Glutamatergic neuron (in vitro differentiated cells): Measurements from ENCODE around the gene LPCAT1. TPM values are rescaled to one million over a fixed set of nuclear protein-coding genes. Genes with fewer than 3 reads are reported as not detected.

Experiments used
- DNase-seq: peaks from one replicate; pipeline ENCODE4 v3.0.0; 2022
- H3K27ac Mint-ChIP-seq: one replicate; pipeline ENCODE4 v1.8.0; 2020; ENCODE audit warnings: mild to moderate bottlenecking, mixed read lengths, inconsistent platforms; ENCODE audit not compliant: unreplicated experiment
- H3K27me3 Mint-ChIP-seq: one replicate; pipeline ENCODE4 v1.8.0; 2020; ENCODE audit warnings: mild to moderate bottlenecking, moderate library complexity, mixed read lengths, inconsistent platforms; ENCODE audit not compliant: unreplicated experiment
- H3K36me3 Mint-ChIP-seq: one replicate; pipeline ENCODE4 v1.8.0; 2020; ENCODE audit warnings: mild to moderate bottlenecking, mixed read lengths, inconsistent platforms; ENCODE audit not compliant: unreplicated experiment
- H3K4me1 Mint-ChIP-seq: one replicate; pipeline ENCODE4 v1.8.0; 2020; ENCODE audit warnings: mild to moderate bottlenecking, low read depth, mixed read lengths, inconsistent platforms; ENCODE audit not compliant: unreplicated experiment
- H3K4me3 Mint-ChIP-seq: one replicate; pipeline ENCODE4 v1.8.0; 2020; ENCODE audit warnings: mild to moderate bottlenecking, mixed read lengths, inconsistent platforms; ENCODE audit not compliant: unreplicated experiment
- H3K9me3 Mint-ChIP-seq: one replicate; pipeline ENCODE4 v1.8.0; 2020; ENCODE audit warnings: mild to moderate bottlenecking, moderate library complexity, mixed read lengths, inconsistent platforms; ENCODE audit not compliant: unreplicated experiment
- CTCF ChIP-seq: fragments of 200-600 bp; sonication (generic); IDR thresholded peaks from one replicate; pipeline ENCODE4 v1.5.0; 2021; ENCODE audit not compliant: partially characterized antibody, unreplicated experiment
- total RNA-seq: library from RNA; stranded (reverse); fragmentation: NEBNext Ultra II Directional; extraction: Animal tissue kit (Norgen Biotek cat#: 25700); gene quantifications from one replicate; pipeline ENCODE4 v1.2.1, GENCODE V29; 2021; ENCODE audit not compliant: unreplicated experiment

The LPCAT1 gene
- total RNA-seq, 1 donor from 2014 or later, result 113 TPM

GRCh38 chr5:1545805-1546355 lies 22.1 kb upstream of the LPCAT1 start:
- TF ChIP-seq CTCF, result no peak
- Mint-ChIP-seq H3K4me1 (peaks cover 4% of the 10 kb centered on the region), H3K4me3 (peak overlapping the region; percentile 4), H3K27ac (no peak overlapping the region), H3K9me3 (peaks cover 12% of the 10 kb centered on the region), H3K36me3 (no peaks in the 10 kb centered on the region), H3K27me3 (peaks cover 7% of the 10 kb centered on the region)
- no peak for DNase-seq

DNA sequence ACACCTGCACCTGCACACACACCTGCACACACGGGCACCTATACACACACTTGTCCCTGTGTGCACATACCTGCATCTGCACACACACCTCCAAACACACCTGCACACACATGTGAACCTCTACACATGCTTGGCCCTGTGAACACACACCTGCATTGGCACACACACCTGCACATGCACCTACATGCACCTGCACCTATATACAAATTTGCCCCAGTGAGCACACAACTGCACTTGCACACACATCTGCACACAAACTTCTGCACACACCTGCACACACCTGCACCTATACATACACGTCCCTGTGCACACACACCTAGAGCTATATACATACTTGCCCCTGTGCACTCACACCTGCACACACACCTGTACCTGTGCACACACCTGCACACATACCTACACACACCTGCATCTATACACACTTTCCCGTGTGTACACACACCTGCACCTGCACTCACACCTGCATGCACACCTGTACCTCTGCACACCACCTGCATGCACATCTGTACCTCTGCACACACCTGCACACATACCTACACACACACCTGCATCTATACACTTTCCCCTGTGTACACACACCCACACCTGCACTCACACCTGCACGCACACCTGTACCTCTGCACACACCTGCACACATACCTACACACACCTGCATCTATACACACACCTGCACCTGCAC lies 21.5 kb upstream of the LPCAT1 start:
- Mint-ChIP-seq H3K27ac (peak overlapping the region; percentile 64), H3K36me3 (no peaks in the 10 kb centered on the region), H3K4me1 (peaks cover 4% of the 10 kb centered on the region), H3K9me3 (peaks cover 15% of the 10 kb centered on the region), H3K4me3 (peak overlapping the region; percentile 4), H3K27me3 (peaks cover 11% of the 10 kb centered on the region)
- no peak for DNase-seq
- TF ChIP-seq CTCF, result no peak

GRCh38 chr5:1544294-1544961 lies 20.7 kb upstream of the LPCAT1 start:
- DNase-seq, result no peak
- TF ChIP-seq CTCF, result no peak
- H3K4me1 Mint-ChIP-seq, result peaks cover 4% of the 10 kb centered on the region
- H3K27me3 Mint-ChIP-seq, result peaks cover 12% of the 10 kb centered on the region
- no peaks in the 10 kb centered on the region for H3K36me3 Mint-ChIP-seq
- peaks cover 15% of the 10 kb centered on the region for H3K9me3 Mint-ChIP-seq
- H3K27ac Mint-ChIP-seq, result no peak overlapping the region
- H3K4me3 Mint-ChIP-seq, result no peak overlapping the region

GRCh38 chr5:1543398-1544293 lies 19.9 kb upstream of the LPCAT1 start:
- H3K4me1 Mint-ChIP-seq, result peaks cover 4% of the 10 kb centered on the region
- H3K27ac Mint-ChIP-seq, result no peak overlapping the region
- peaks cover 12% of the 10 kb centered on the region for H3K27me3 Mint-ChIP-seq
- H3K36me3 Mint-ChIP-seq, result no peaks in the 10 kb centered on the region
- TF ChIP-seq CTCF, result no peak
- no peak for DNase-seq
- H3K9me3 Mint-ChIP-seq, result peaks cover 17% of the 10 kb centered on the region
- no peak overlapping the region for H3K4me3 Mint-ChIP-seq
